ENCODE data around the gene RIT2.

The RIT2 gene

GRCh38 chr18:42850174-42851083 lies 265.1 kb downstream of the RIT2 start:
- no peaks in the 10 kb centered on the region for H3K27me3 ChIP-seq (ENCODE audit: control insufficient read depth, insufficient read depth, low read length)
- H3K27ac ChIP-seq (ENCODE audit: low read depth, low read length), result no peak overlapping the region
- H3K4me3 ChIP-seq (ENCODE audit: low read length), result no peak overlapping the region
- no peaks in the 10 kb centered on the region for H3K4me1 ChIP-seq (ENCODE audit: control insufficient read depth, insufficient read depth, low read length)
- H3K36me3 ChIP-seq (ENCODE audit: control insufficient read depth, insufficient read depth, low read length), result no peaks in the 10 kb centered on the region
- no peak overlapping the region for H3K9ac ChIP-seq (ENCODE audit: low read length)

DNA sequence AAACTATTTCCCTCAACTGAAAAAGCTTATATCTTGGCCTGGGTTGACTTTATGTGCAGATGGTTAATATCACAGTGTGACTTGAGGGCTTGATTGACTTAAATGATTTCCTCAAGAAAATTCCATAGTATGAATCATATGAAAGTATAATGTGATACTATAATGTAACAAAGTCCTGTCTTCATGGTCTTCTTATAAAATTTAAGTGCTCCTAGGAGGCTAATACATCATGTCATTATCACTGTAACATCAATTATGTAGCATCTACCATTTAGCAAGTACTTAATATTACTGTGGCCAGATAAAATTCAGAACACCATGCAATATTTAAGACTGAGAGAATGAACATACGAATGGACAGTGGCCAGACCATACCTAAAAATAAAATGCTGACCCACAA lies 276.1 kb downstream of the RIT2 start:
- H3K36me3 ChIP-seq (ENCODE audit: control insufficient read depth, insufficient read depth, low read length), result no peaks in the 10 kb centered on the region
- no peaks in the 10 kb centered on the region for H3K4me1 ChIP-seq (ENCODE audit: control insufficient read depth, insufficient read depth, low read length)
- H3K27ac ChIP-seq (ENCODE audit: low read depth, low read length), result no peak overlapping the region
- no peak overlapping the region for H3K4me3 ChIP-seq (ENCODE audit: low read length)
- H3K9ac ChIP-seq (ENCODE audit: low read length), result no peak overlapping the region
- no peaks in the 10 kb centered on the region for H3K27me3 ChIP-seq (ENCODE audit: control insufficient read depth, insufficient read depth, low read length)

- H3K9ac ChIP-seq (ENCODE audit: low read length), result no peak overlapping the region
- H3K36me3 ChIP-seq (ENCODE audit: control insufficient read depth, insufficient read depth, low read length), result no peaks in the 10 kb centered on the region
- H3K4me3 ChIP-seq (ENCODE audit: low read length), result no peak overlapping the region
- H3K27ac ChIP-seq (ENCODE audit: low read depth, low read length), result no peak overlapping the region
- no peaks in the 10 kb centered on the region for H3K4me1 ChIP-seq (ENCODE audit: control insufficient read depth, insufficient read depth, low read length)
- H3K27me3 ChIP-seq (ENCODE audit: control insufficient read depth, insufficient read depth, low read length), result no peaks in the 10 kb centered on the region
These were observed 276.8 kb downstream of the RIT2 start for GRCh38 chr18:42838546-42839145.

GRCh38 chr18:42830936-42831335 lies 284.5 kb downstream of the RIT2 start:
- Histone ChIP-seq H3K9ac (ENCODE audit: low read length) (no peak overlapping the region), H3K4me3 (ENCODE audit: low read length) (no peak overlapping the region)

GRCh38 chr18:42828881-42829280 lies 286.6 kb downstream of the RIT2 start:
- Histone ChIP-seq H3K4me1 (ENCODE audit: control insufficient read depth, insufficient read depth, low read length) (no peaks in the 10 kb centered on the region), H3K4me3 (ENCODE audit: low read length) (no peak overlapping the region), H3K36me3 (ENCODE audit: control insufficient read depth, insufficient read depth, low read length) (no peaks in the 10 kb centered on the region), H3K27me3 (ENCODE audit: control insufficient read depth, insufficient read depth, low read length) (no peaks in the 10 kb centered on the region), H3K9ac (ENCODE audit: low read length) (no peak overlapping the region), H3K27ac (ENCODE audit: low read depth, low read length) (no peak overlapping the region)

More at GRCh38 chr18:42830936-42831335, 284.5 kb downstream of the RIT2 start:
- H3K27me3 ChIP-seq (ENCODE audit: control insufficient read depth, insufficient read depth, low read length), result no peaks in the 10 kb centered on the region
- H3K27ac ChIP-seq (ENCODE audit: low read depth, low read length), result no peak overlapping the region
- no peaks in the 10 kb centered on the region for H3K4me1 ChIP-seq (ENCODE audit: control insufficient read depth, insufficient read depth, low read length)
- H3K36me3 ChIP-seq (ENCODE audit: control insufficient read depth, insufficient read depth, low read length), result no peaks in the 10 kb centered on the region

DNA sequence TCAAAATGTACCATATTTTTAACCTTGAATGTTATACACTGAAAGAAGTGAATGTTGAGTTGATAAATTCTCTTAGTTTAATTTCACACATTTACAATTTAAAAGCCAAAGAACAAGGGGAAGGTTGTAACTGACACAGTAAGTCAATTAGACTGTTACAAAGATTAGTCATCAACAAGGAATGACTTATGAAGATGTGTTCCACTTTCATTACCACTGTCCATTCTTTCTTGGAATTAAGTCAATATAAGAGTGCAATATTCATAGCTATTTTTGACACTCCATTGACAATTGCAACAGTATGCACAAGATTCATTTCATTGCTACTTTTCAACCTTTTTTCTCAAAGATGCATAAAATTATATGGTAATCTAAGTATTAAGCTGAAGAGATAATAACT lies 291.3 kb downstream of the RIT2 start:
- no peaks in the 10 kb centered on the region for H3K4me1 ChIP-seq (ENCODE audit: control insufficient read depth, insufficient read depth, low read length)
- H3K36me3 ChIP-seq (ENCODE audit: control insufficient read depth, insufficient read depth, low read length), result no peaks in the 10 kb centered on the region
- H3K27me3 ChIP-seq (ENCODE audit: control insufficient read depth, insufficient read depth, low read length), result no peaks in the 10 kb centered on the region
- no peak overlapping the region for H3K27ac ChIP-seq (ENCODE audit: low read depth, low read length)
- H3K9ac ChIP-seq (ENCODE audit: low read length), result no peak overlapping the region
- H3K4me3 ChIP-seq (ENCODE audit: low read length), result no peak overlapping the region

- Histone ChIP-seq H3K4me3 (ENCODE audit: low read length) (no peak overlapping the region), H3K27me3 (ENCODE audit: control insufficient read depth, insufficient read depth, low read length) (no peaks in the 10 kb centered on the region), H3K27ac (ENCODE audit: low read depth, low read length) (no peak overlapping the region), H3K36me3 (ENCODE audit: control insufficient read depth, insufficient read depth, low read length) (no peaks in the 10 kb centered on the region), H3K9ac (ENCODE audit: low read length) (no peak overlapping the region), H3K4me1 (ENCODE audit: control insufficient read depth, insufficient read depth, low read length) (no peaks in the 10 kb centered on the region)
These were observed 292.8 kb downstream of the RIT2 start for GRCh38 chr18:42822711-42823110.

GRCh38 chr18:42821492-42821891 lies 294.0 kb downstream of the RIT2 start:
- no peaks in the 10 kb centered on the region for H3K36me3 ChIP-seq (ENCODE audit: control insufficient read depth, insufficient read depth, low read length)
- no peak overlapping the region for H3K27ac ChIP-seq (ENCODE audit: low read depth, low read length)
- no peaks in the 10 kb centered on the region for H3K4me1 ChIP-seq (ENCODE audit: control insufficient read depth, insufficient read depth, low read length)
- no peak overlapping the region for H3K4me3 ChIP-seq (ENCODE audit: low read length)
- no peaks in the 10 kb centered on the region for H3K27me3 ChIP-seq (ENCODE audit: control insufficient read depth, insufficient read depth, low read length)
- no peak overlapping the region for H3K9ac ChIP-seq (ENCODE audit: low read length)

DNA sequence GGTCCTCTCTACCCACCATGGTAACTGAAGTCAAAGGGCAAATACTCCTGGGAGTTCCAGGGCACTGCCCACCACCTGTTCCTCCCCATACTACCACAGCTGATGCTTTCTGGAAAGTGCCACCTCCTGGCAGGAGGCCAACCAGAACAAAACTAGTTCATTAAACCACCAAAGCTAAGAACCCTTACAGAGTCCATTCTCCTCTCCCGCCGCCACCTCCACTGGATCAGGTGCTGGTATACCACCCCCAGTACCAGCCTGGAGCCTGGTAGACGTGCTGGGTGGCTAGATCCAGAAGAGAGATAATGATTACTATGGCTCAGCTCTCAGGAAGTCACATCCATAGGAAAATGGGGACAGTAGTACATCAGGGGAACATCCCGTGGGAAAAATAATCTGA lies 300.9 kb downstream of the RIT2 start:
- H3K27ac ChIP-seq (ENCODE audit: low read depth, low read length), result no peak overlapping the region
- H3K9ac ChIP-seq (ENCODE audit: low read length), result no peak overlapping the region
- no peak overlapping the region for H3K4me3 ChIP-seq (ENCODE audit: low read length)
- no peaks in the 10 kb centered on the region for H3K4me1 ChIP-seq (ENCODE audit: control insufficient read depth, insufficient read depth, low read length)
- no peaks in the 10 kb centered on the region for H3K36me3 ChIP-seq (ENCODE audit: control insufficient read depth, insufficient read depth, low read length)
- no peaks in the 10 kb centered on the region for H3K27me3 ChIP-seq (ENCODE audit: control insufficient read depth, insufficient read depth, low read length)

DNA sequence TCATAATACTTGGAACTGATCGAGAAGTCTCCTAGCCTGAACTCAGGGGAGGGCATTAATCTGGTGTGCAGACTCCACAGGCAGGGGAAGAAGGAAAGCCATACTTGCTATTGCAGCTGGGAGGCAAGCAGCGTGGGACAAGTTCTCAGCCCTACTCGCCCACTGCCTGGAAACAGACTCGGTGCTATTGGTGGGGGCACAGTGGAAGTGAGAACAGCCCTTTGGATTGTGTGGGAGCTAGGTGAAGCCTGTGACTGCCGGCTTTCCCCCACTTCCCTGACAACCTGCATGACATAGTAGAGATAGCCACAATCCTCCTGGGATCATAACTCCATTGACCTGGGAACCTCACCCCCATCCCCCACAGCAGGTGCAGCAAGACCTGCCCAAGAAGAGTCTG lies 301.3 kb downstream of the RIT2 start:
- H3K27ac ChIP-seq (ENCODE audit: low read depth, low read length), result no peak overlapping the region
- no peaks in the 10 kb centered on the region for H3K36me3 ChIP-seq (ENCODE audit: control insufficient read depth, insufficient read depth, low read length)
- no peak overlapping the region for H3K9ac ChIP-seq (ENCODE audit: low read length)
- no peaks in the 10 kb centered on the region for H3K4me1 ChIP-seq (ENCODE audit: control insufficient read depth, insufficient read depth, low read length)
- no peaks in the 10 kb centered on the region for H3K27me3 ChIP-seq (ENCODE audit: control insufficient read depth, insufficient read depth, low read length)
- no peak overlapping the region for H3K4me3 ChIP-seq (ENCODE audit: low read length)

DNA sequence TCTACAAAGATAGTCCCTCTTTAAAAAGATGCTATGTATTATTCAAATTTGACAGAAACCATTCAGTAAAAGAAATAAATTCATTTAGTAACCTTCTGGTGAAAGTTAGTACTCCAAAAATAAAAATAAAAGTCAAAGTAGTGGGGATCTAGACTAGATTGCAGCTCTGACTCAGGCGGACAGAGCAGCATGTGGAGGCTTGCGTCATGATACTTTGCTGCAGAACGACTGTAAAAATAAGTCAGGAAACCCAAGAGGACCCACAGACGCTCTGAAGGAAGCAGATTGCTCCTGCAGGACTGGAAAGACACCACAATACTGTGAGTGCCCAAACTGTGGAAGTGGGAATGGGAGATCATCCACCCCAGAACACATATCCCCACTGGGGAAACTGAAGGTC lies 301.9 kb downstream of the RIT2 start:
- Histone ChIP-seq H3K36me3 (ENCODE audit: control insufficient read depth, insufficient read depth, low read length) (no peaks in the 10 kb centered on the region), H3K4me1 (ENCODE audit: control insufficient read depth, insufficient read depth, low read length) (no peaks in the 10 kb centered on the region), H3K27ac (ENCODE audit: low read depth, low read length) (no peak overlapping the region), H3K9ac (ENCODE audit: low read length) (no peak overlapping the region), H3K4me3 (ENCODE audit: low read length) (no peak overlapping the region), H3K27me3 (ENCODE audit: control insufficient read depth, insufficient read depth, low read length) (no peaks in the 10 kb centered on the region)

DNA sequence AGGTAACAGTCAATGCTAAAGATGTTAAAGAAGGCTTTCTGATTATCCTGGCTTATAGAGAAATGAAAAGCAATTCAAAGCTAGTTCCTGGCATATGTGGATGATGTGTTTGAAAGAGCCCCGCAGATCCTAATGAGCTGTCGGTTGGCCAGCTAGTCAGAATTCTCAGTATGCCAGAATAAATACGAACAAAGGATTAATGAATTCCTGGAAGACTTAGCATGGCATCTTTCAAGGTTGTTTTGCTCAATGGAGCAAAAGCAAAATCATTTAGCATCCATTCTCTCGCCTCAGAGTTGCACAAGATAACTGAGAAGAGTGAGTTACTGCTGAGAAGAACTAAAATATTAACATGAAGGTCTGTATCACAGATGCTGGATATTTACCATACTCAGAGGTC lies 307.6 kb downstream of the RIT2 start:
- no peak overlapping the region for H3K4me3 ChIP-seq (ENCODE audit: low read length)
- no peaks in the 10 kb centered on the region for H3K4me1 ChIP-seq (ENCODE audit: control insufficient read depth, insufficient read depth, low read length)
- no peak overlapping the region for H3K9ac ChIP-seq (ENCODE audit: low read length)
- no peak overlapping the region for H3K27ac ChIP-seq (ENCODE audit: low read depth, low read length)
- H3K36me3 ChIP-seq (ENCODE audit: control insufficient read depth, insufficient read depth, low read length), result no peaks in the 10 kb centered on the region
- H3K27me3 ChIP-seq (ENCODE audit: control insufficient read depth, insufficient read depth, low read length), result no peaks in the 10 kb centered on the region

GRCh38 chr18:42801706-42802105 lies 313.8 kb downstream of the RIT2 start:
- Histone ChIP-seq H3K9ac (ENCODE audit: low read length) (no peak overlapping the region), H3K36me3 (ENCODE audit: control insufficient read depth, insufficient read depth, low read length) (no peaks in the 10 kb centered on the region), H3K4me3 (ENCODE audit: low read length) (no peak overlapping the region), H3K27ac (ENCODE audit: low read depth, low read length) (no peak overlapping the region), H3K4me1 (ENCODE audit: control insufficient read depth, insufficient read depth, low read length) (no peaks in the 10 kb centered on the region), H3K27me3 (ENCODE audit: control insufficient read depth, insufficient read depth, low read length) (no peaks in the 10 kb centered on the region)

Measured in rectal smooth muscle tissue (tissue), 1 donor.